Glutamatergic neuron (in vitro differentiated cells): ENCODE results near the gene CD93. TPM values are rescaled to one million over a fixed set of nuclear protein-coding genes. Genes with fewer than 3 reads are reported as not detected.

Source experiments
- DNase-seq: peaks from one replicate; pipeline ENCODE4 v3.0.0; 2022
- H3K27ac Mint-ChIP-seq: one replicate; pipeline ENCODE4 v1.8.0; 2020; ENCODE audit warnings: mild to moderate bottlenecking, mixed read lengths, inconsistent platforms; ENCODE audit not compliant: unreplicated experiment
- H3K27me3 Mint-ChIP-seq: one replicate; pipeline ENCODE4 v1.8.0; 2020; ENCODE audit warnings: mild to moderate bottlenecking, moderate library complexity, mixed read lengths, inconsistent platforms; ENCODE audit not compliant: unreplicated experiment
- H3K36me3 Mint-ChIP-seq: one replicate; pipeline ENCODE4 v1.8.0; 2020; ENCODE audit warnings: mild to moderate bottlenecking, mixed read lengths, inconsistent platforms; ENCODE audit not compliant: unreplicated experiment
- H3K4me1 Mint-ChIP-seq: one replicate; pipeline ENCODE4 v1.8.0; 2020; ENCODE audit warnings: mild to moderate bottlenecking, low read depth, mixed read lengths, inconsistent platforms; ENCODE audit not compliant: unreplicated experiment
- H3K4me3 Mint-ChIP-seq: one replicate; pipeline ENCODE4 v1.8.0; 2020; ENCODE audit warnings: mild to moderate bottlenecking, mixed read lengths, inconsistent platforms; ENCODE audit not compliant: unreplicated experiment
- H3K9me3 Mint-ChIP-seq: one replicate; pipeline ENCODE4 v1.8.0; 2020; ENCODE audit warnings: mild to moderate bottlenecking, moderate library complexity, mixed read lengths, inconsistent platforms; ENCODE audit not compliant: unreplicated experiment
- CTCF ChIP-seq: fragments of 200-600 bp; sonication (generic); IDR thresholded peaks from one replicate; pipeline ENCODE4 v1.5.0; 2021; ENCODE audit not compliant: partially characterized antibody, unreplicated experiment
- total RNA-seq: library from RNA; stranded (reverse); fragmentation: NEBNext Ultra II Directional; extraction: Animal tissue kit (Norgen Biotek cat#: 25700); gene quantifications from one replicate; pipeline ENCODE4 v1.2.1, GENCODE V29; 2021; ENCODE audit not compliant: unreplicated experiment

The CD93 gene
- total RNA-seq, 1 donor from 2014 or later: not detected

GRCh38 chr20:23095499-23095898, 9.4 kb upstream of the CD93 start:
- Mint-ChIP-seq H3K4me3 (no peak overlapping the region), H3K36me3 (peaks cover 6% of the 10 kb centered on the region), H3K27me3 (no peaks in the 10 kb centered on the region), H3K27ac (no peak overlapping the region), H3K9me3 (peaks cover 9% of the 10 kb centered on the region), H3K4me1 (peaks cover 10% of the 10 kb centered on the region)
- TF ChIP-seq CTCF: no peak
- no peak for DNase-seq

- Mint-ChIP-seq H3K9me3 (peaks cover 8% of the 10 kb centered on the region), H3K27ac (no peak overlapping the region), H3K4me1 (peaks cover 10% of the 10 kb centered on the region), H3K36me3 (peaks cover 4% of the 10 kb centered on the region), H3K27me3 (no peaks in the 10 kb centered on the region), H3K4me3 (no peak overlapping the region)
- TF ChIP-seq CTCF: no peak
- DNase-seq: no peak
Measured at GRCh38 chr20:23094927-23095326, 8.8 kb upstream of the CD93 start.

- H3K27ac Mint-ChIP-seq: no peak overlapping the region
- H3K4me1 Mint-ChIP-seq: peaks cover 10% of the 10 kb centered on the region
- no peak for TF ChIP-seq CTCF
- no peak for DNase-seq
- no peak overlapping the region for H3K4me3 Mint-ChIP-seq
- peaks cover 8% of the 10 kb centered on the region for H3K9me3 Mint-ChIP-seq
- H3K27me3 Mint-ChIP-seq: no peaks in the 10 kb centered on the region
- peaks cover 4% of the 10 kb centered on the region for H3K36me3 Mint-ChIP-seq
Measured at GRCh38 chr20:23094213-23094896, 8.2 kb upstream of the CD93 start.

- TF ChIP-seq CTCF: no peak
- Mint-ChIP-seq H3K4me3 (no peak overlapping the region), H3K27me3 (peaks cover 2% of the 10 kb centered on the region), H3K27ac (no peak overlapping the region), H3K4me1 (peaks cover 10% of the 10 kb centered on the region), H3K36me3 (peaks cover 4% of the 10 kb centered on the region), H3K9me3 (peaks cover 8% of the 10 kb centered on the region)
- DNase-seq: no peak
Measured at GRCh38 chr20:23093613-23094012, 7.5 kb upstream of the CD93 start.

- no peak for TF ChIP-seq CTCF
- Mint-ChIP-seq H3K4me3 (no peak overlapping the region), H3K9me3 (peaks cover 8% of the 10 kb centered on the region), H3K4me1 (peaks cover 10% of the 10 kb centered on the region), H3K36me3 (peaks cover 4% of the 10 kb centered on the region), H3K27me3 (peaks cover 3% of the 10 kb centered on the region), H3K27ac (no peak overlapping the region)
- no peak for DNase-seq
Measured at GRCh38 chr20:23092861-23093495, 6.9 kb upstream of the CD93 start.
